ENCODE results near the gene HM13.

- TF ChIP-seq CTCF (IDR thresholded peaks at IDR 0.05) (no peak), POLR2A (IDR thresholded peaks at IDR 0.05) (no peak)
Observed at GRCh38 chr20:31602431-31602778, 88.2 kb downstream of the HM13 start.
